Measurements from ENCODE around the gene DCD.
A peak's percentile ranks its signal among the peaks of the same experiment; 100 is the strongest.
"Not testable (repeated sequence)": the region's sequence is repeated elsewhere in the genome, so short reads cannot be mapped to it uniquely, and the experiment has no call there.

Gene DCD

GRCh38 chr12:54648265-54648664, at the start of gene DCD:
DCD (minus strand) TSS chr12:54648365; CDS start chr12:54648303, 62 bp downstream.
- Mint-ChIP-seq H3K27ac (no peak within 1 kb of the TSS), H3K27me3 (peaks cover 52% of the 10 kb centered on the region), H3K4me3 (no peak within 1 kb of the TSS), H3K4me1 (no peaks in the 10 kb centered on the region), H3K36me3 (no peaks in the 10 kb centered on the region), H3K9me3 (no peaks in the 10 kb centered on the region)
- no peak for ATAC-seq

GRCh38 chr12:54697851-54698250, 49.7 kb upstream of the DCD start:
- H3K4me1 Mint-ChIP-seq: no peaks in the 10 kb centered on the region
- no peak overlapping the region for H3K4me3 Mint-ChIP-seq
- peak; percentile 39 for ATAC-seq
- H3K9me3 Mint-ChIP-seq: no peaks in the 10 kb centered on the region
- no peaks in the 10 kb centered on the region for H3K36me3 Mint-ChIP-seq
- no peak overlapping the region for H3K27ac Mint-ChIP-seq
- peaks cover 18% of the 10 kb centered on the region for H3K27me3 Mint-ChIP-seq

GRCh38 chr12:54692353-54692752, 44.2 kb upstream of the DCD start:
- Mint-ChIP-seq H3K4me1 (no peaks in the 10 kb centered on the region), H3K27me3 (peaks cover 54% of the 10 kb centered on the region), H3K36me3 (no peaks in the 10 kb centered on the region), H3K27ac (no peak overlapping the region), H3K4me3 (no peak overlapping the region), H3K9me3 (peaks cover 2% of the 10 kb centered on the region)
- ATAC-seq: no peak

- no peak for ATAC-seq
- Mint-ChIP-seq H3K36me3 (no peaks in the 10 kb centered on the region), H3K27me3 (peaks cover 75% of the 10 kb centered on the region), H3K27ac (no peak overlapping the region), H3K4me1 (no peaks in the 10 kb centered on the region), H3K4me3 (no peak overlapping the region), H3K9me3 (peaks cover 8% of the 10 kb centered on the region)
Observed at GRCh38 chr12:54689984-54690383, 41.8 kb upstream of the DCD start.

GRCh38 chr12:54689034-54689372, 40.8 kb upstream of the DCD start:
- peaks cover 78% of the 10 kb centered on the region for H3K27me3 Mint-ChIP-seq
- H3K36me3 Mint-ChIP-seq: no peaks in the 10 kb centered on the region
- no peak overlapping the region for H3K4me3 Mint-ChIP-seq
- H3K9me3 Mint-ChIP-seq: peaks cover 8% of the 10 kb centered on the region
- H3K27ac Mint-ChIP-seq: no peak overlapping the region
- ATAC-seq: no peak
- no peaks in the 10 kb centered on the region for H3K4me1 Mint-ChIP-seq

- Mint-ChIP-seq H3K9me3 (peaks cover 8% of the 10 kb centered on the region), H3K27ac (no peak overlapping the region), H3K4me1 (no peaks in the 10 kb centered on the region), H3K36me3 (no peaks in the 10 kb centered on the region), H3K4me3 (no peak overlapping the region), H3K27me3 (peaks cover 78% of the 10 kb centered on the region)
- ATAC-seq: no peak
Observed at GRCh38 chr12:54688309-54689033, 40.3 kb upstream of the DCD start.

- Mint-ChIP-seq H3K9me3 (peaks cover 8% of the 10 kb centered on the region), H3K36me3 (no peaks in the 10 kb centered on the region), H3K27me3 (peaks cover 78% of the 10 kb centered on the region), H3K4me1 (no peaks in the 10 kb centered on the region), H3K4me3 (no peak overlapping the region), H3K27ac (no peak overlapping the region)
- no peak for ATAC-seq
Observed at GRCh38 chr12:54684636-54685630, 36.8 kb upstream of the DCD start.

- no peak overlapping the region for H3K4me3 Mint-ChIP-seq
- no peaks in the 10 kb centered on the region for H3K4me1 Mint-ChIP-seq
- no peak for ATAC-seq
- H3K27me3 Mint-ChIP-seq: peaks cover 75% of the 10 kb centered on the region
- no peaks in the 10 kb centered on the region for H3K36me3 Mint-ChIP-seq
- H3K9me3 Mint-ChIP-seq: peaks cover 8% of the 10 kb centered on the region
- H3K27ac Mint-ChIP-seq: no peak overlapping the region
Observed at GRCh38 chr12:54683398-54683797, 35.2 kb upstream of the DCD start.

- Mint-ChIP-seq H3K27me3 (peaks cover 74% of the 10 kb centered on the region), H3K4me3 (no peak overlapping the region), H3K4me1 (no peaks in the 10 kb centered on the region), H3K27ac (no peak overlapping the region), H3K36me3 (no peaks in the 10 kb centered on the region), H3K9me3 (peaks cover 8% of the 10 kb centered on the region)
- no peak for ATAC-seq
Observed at GRCh38 chr12:54682674-54683073, 34.5 kb upstream of the DCD start.

- ATAC-seq: no peak
- Mint-ChIP-seq H3K9me3 (no peaks in the 10 kb centered on the region), H3K4me3 (no peak overlapping the region), H3K36me3 (no peaks in the 10 kb centered on the region), H3K4me1 (no peaks in the 10 kb centered on the region), H3K27me3 (peaks cover 68% of the 10 kb centered on the region), H3K27ac (no peak overlapping the region)
Observed at GRCh38 chr12:54680374-54680773, 32.2 kb upstream of the DCD start.

GRCh38 chr12:54678131-54678530, 30.0 kb upstream of the DCD start:
- H3K27ac Mint-ChIP-seq: no peak overlapping the region
- ATAC-seq: no peak
- no peak overlapping the region for H3K4me3 Mint-ChIP-seq
- peaks cover 47% of the 10 kb centered on the region for H3K27me3 Mint-ChIP-seq
- H3K4me1 Mint-ChIP-seq: no peaks in the 10 kb centered on the region
- H3K9me3 Mint-ChIP-seq: no peaks in the 10 kb centered on the region
- H3K36me3 Mint-ChIP-seq: no peaks in the 10 kb centered on the region

GRCh38 chr12:54667945-54668344, 19.8 kb upstream of the DCD start:
- no peak for ATAC-seq
- peaks cover 33% of the 10 kb centered on the region for H3K27me3 Mint-ChIP-seq
- H3K27ac Mint-ChIP-seq: no peak overlapping the region
- H3K9me3 Mint-ChIP-seq: no peaks in the 10 kb centered on the region
- no peaks in the 10 kb centered on the region for H3K36me3 Mint-ChIP-seq
- no peaks in the 10 kb centered on the region for H3K4me1 Mint-ChIP-seq
- H3K4me3 Mint-ChIP-seq: no peak overlapping the region

- Mint-ChIP-seq H3K27ac (no peak overlapping the region), H3K4me1 (no peaks in the 10 kb centered on the region), H3K36me3 (no peaks in the 10 kb centered on the region), H3K9me3 (no peaks in the 10 kb centered on the region), H3K4me3 (no peak overlapping the region), H3K27me3 (peaks cover 31% of the 10 kb centered on the region)
- ATAC-seq: no peak
Observed at GRCh38 chr12:54666008-54666407, 17.8 kb upstream of the DCD start.

GRCh38 chr12:54665022-54665635, 17.0 kb upstream of the DCD start:
- not testable (repeated sequence) for H3K36me3 Mint-ChIP-seq, H3K9me3 Mint-ChIP-seq, H3K4me3 Mint-ChIP-seq, H3K4me1 Mint-ChIP-seq, ATAC-seq, H3K27ac Mint-ChIP-seq
- peaks cover 28% of the 10 kb centered on the region for H3K27me3 Mint-ChIP-seq

GRCh38 chr12:54663603-54664002, 15.4 kb upstream of the DCD start:
- Mint-ChIP-seq H3K36me3 (no peaks in the 10 kb centered on the region), H3K27ac (no peak overlapping the region), H3K9me3 (no peaks in the 10 kb centered on the region), H3K27me3 (peaks cover 34% of the 10 kb centered on the region), H3K4me3 (no peak overlapping the region), H3K4me1 (no peaks in the 10 kb centered on the region)
- no peak for ATAC-seq

Data from stimulated activated memory B cell treated with anti-CD40 and anti-IgM and Interleukin-4, amounts not matched to agents 10 μg/mL and 1 μg/mL and 100 μg/mL, for 72 hours (primary cell).